Right lobe of liver (tissue), 4 donors: ENCODE results near the gene PTPN7.

Source experiments
- CTCF ChIP-seq, 4 donors: fragments of 200-600 bp in 3 of 4; fragments of 450-650 bp in 1 of 4; IDR thresholded peaks; one replicate each; pipeline versions ENCODE4 v1.5.1 to v1.8.0; 2016 to 2022; ENCODE audit warnings: antibody characterized with exemption in 4 of 4, mild to moderate bottlenecking in 2 of 4
- POLR2A ChIP-seq: fragments of 450-650 bp; IDR thresholded peaks from one replicate; pipeline ENCODE4 v1.6.1; 2017; ENCODE audit warnings: antibody characterized with exemption, mild to moderate bottlenecking
- donor health status: DM: no; HTN: no; CAD: no.
- donor health status: DM: no; HTN: no; CAD: no.
- donor health status: DM: no; HTN: yes; CAD: no.

DNA sequence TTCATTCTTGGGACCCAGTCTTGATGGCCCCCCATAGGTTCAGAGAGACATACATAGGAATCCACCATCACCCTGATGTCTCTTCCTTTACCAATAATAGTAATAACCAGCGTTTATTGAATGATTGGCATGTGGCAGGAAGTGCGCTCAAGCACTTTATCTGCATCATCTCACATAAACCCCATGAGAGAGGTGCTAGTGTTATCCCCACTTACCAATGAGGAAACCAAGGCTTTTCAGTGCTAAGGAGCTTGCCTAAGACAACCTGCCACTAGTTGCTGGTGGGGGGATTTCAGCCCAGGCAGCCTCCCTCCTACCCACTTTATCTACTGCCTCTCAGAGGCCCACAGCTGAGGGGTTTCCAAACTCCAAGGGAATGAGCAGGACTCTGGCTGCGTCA lies 40.9 kb upstream of the PTPN7 start:
- TF ChIP-seq CTCF (IDR thresholded peaks at IDR 0.05) (no peak), POLR2A (no peak)
